OCI-LY7 (cell line): ENCODE measurements around the gene PGRMC2. TPM values are rescaled to one million over a fixed set of nuclear protein-coding genes. Genes with fewer than 3 reads are reported as not detected.

Source experiments
- BruUV-seq: library from RNA; stranded (reverse); fragments of 400-500 nt; replicated peaks from 2 replicates; lab custom pipeline; 2021; lab: Mats Ljungman, UMichigan
- CTCF ChIA-PET: fragments of 300-600 bp; sonication (Branson Sonifier 250); formaldehyde crosslinking; loops from one replicate; lab custom pipeline; 2022; ENCODE audit warnings: antibody characterized with exemption; ENCODE audit not compliant: unreplicated experiment; lab: Charles Lee
- POLR2A ChIA-PET: fragments of 300-600 bp; sonication (Branson Sonifier 250); formaldehyde crosslinking; loops from one replicate; lab custom pipeline; 2022; ENCODE audit warnings: antibody characterized with exemption; lab: Charles Lee
- DNase-seq: peaks from one replicate; pipeline ENCODE4 v3.0.0-alpha.2; 2015; ENCODE audit warnings: low spot score
- H2AFZ ChIP-seq: fragments of 200-600 bp; sonication (generic), shearing (Covaris generic); 2 replicates; pipeline ENCODE4 v1.6.1; 2014; ENCODE audit warnings: mild to moderate bottlenecking, antibody characterized with exemption, low read length, moderate library complexity
- H3K27ac ChIP-seq: fragments of 200-600 bp; sonication (generic); 2 replicates; pipeline ENCODE4 v1.5.1; 2014; ENCODE audit warnings: mixed run types, low read depth, mild to moderate bottlenecking, moderate library complexity, low read length, inconsistent platforms; ENCODE audit not compliant: poor library complexity, severe bottlenecking
- H3K36me3 ChIP-seq: fragments of 200-600 bp; sonication (generic); 2 replicates; pipeline ENCODE4 v1.6.1; 2014; ENCODE audit warnings: mild to moderate bottlenecking, antibody characterized with exemption, low read length, moderate library complexity, mixed read lengths; ENCODE audit not compliant: insufficient read depth
- H3K4me1 ChIP-seq: fragments of 200-600 bp; sonication (generic); 2 replicates; pipeline ENCODE4 v1.5.1; 2014; ENCODE audit warnings: mild to moderate bottlenecking, low read length; ENCODE audit not compliant: insufficient read depth, poor library complexity, severe bottlenecking
- H3K4me2 ChIP-seq: fragments of 200-600 bp; sonication (generic); 2 replicates; pipeline ENCODE4 v1.6.1; 2014; ENCODE audit warnings: mild to moderate bottlenecking, low read length
- H3K4me3 ChIP-seq: fragments of 200-600 bp; sonication (generic); 2 replicates; pipeline ENCODE4 v1.5.1; 2014; ENCODE audit warnings: mild to moderate bottlenecking, low read depth, low read length; ENCODE audit not compliant: poor library complexity, severe bottlenecking
- H3K79me2 ChIP-seq: fragments of 200-600 bp; sonication (generic); 2 replicates; pipeline ENCODE4 v1.6.1; 2016; ENCODE audit warnings: low read depth, mild to moderate bottlenecking, low read length, moderate library complexity, mixed read lengths; ENCODE audit not compliant: insufficient read depth
- H3K9me2 ChIP-seq: fragments of 200-600 bp; sonication (generic); 2 replicates; pipeline ENCODE4 v1.6.1; 2016; ENCODE audit warnings: mild to moderate bottlenecking, low read length, mixed read lengths; ENCODE audit not compliant: insufficient read depth
- H3K9me3 ChIP-seq: fragments of 200-600 bp; sonication (generic); 2 replicates; pipeline ENCODE4 v1.6.1; 2014; ENCODE audit warnings: mild to moderate bottlenecking, mixed run types, low read length, mixed read lengths
- H4K20me1 ChIP-seq: fragments of 200-600 bp; sonication (generic); 2 replicates; pipeline ENCODE4 v1.6.1; 2014; ENCODE audit warnings: mild to moderate bottlenecking, antibody characterized with exemption, low read length, moderate library complexity, mixed read lengths; ENCODE audit not compliant: insufficient read depth
- CTCF ChIP-seq: fragments of 200-600 bp; sonication (generic); conservative IDR thresholded peaks from 2 replicates; pipeline ENCODE4 v1.5.1; 2014; ENCODE audit warnings: mild to moderate bottlenecking, antibody characterized with exemption, low read length, moderate library complexity, mixed read lengths
- EZH2phosphoT487 ChIP-seq: fragments of 200-600 bp; sonication (generic); IDR thresholded peaks from 2 replicates; pipeline ENCODE4 v1.6.1; 2018; ENCODE audit warnings: low read depth, borderline replicate concordance, mild to moderate bottlenecking, mixed run types, antibody characterized with exemption, low read length, moderate library complexity, mixed read lengths
- intact Hi-C: fragments of 100-400 bp; cut with micrococcal nuclease; formaldehyde crosslinking; loops from one replicate; pipeline ENCODE4 v1.10.0; 2022; ENCODE audit not compliant: unreplicated experiment
- total RNA-seq, 2 experiments: library from RNA; depleted of rRNA in 1 of 2; stranded (reverse); fragments of >200 nt in 1 of 2; shearing (Covaris generic) in 1 of 2; gene quantifications; 2 replicates each; pipeline ENCODE4 v1.2.3, GENCODE V29; 2014 to 2022

PGRMC2 gene
- total RNA-seq, 2 experiments from 2014 or later: 10.5 to 45.3 TPM

GRCh38 chr4:128310266-128310697, 22.7 kb upstream of the PGRMC2 start:
- Histone ChIP-seq H3K27ac (no peak overlapping the region), H3K4me1 (no peaks in the 10 kb centered on the region), H3K79me2 (no peaks in the 10 kb centered on the region), H2AFZ (no peak overlapping the region), H4K20me1 (no peaks in the 10 kb centered on the region), H3K36me3 (no peaks in the 10 kb centered on the region), H3K4me2 (no peak overlapping the region), H3K9me3 (no peaks in the 10 kb centered on the region), H3K4me3 (no peak overlapping the region), H3K9me2 (no peaks in the 10 kb centered on the region)
- ChIA-PET CTCF (no interaction called here), POLR2A (no interaction called here)
- no peak for DNase-seq
- intact Hi-C loops: no loop called here
- TF ChIP-seq EZH2phosphoT487 (no peak), CTCF (no peak)
- no TSS peak for BruUV-seq

DNA sequence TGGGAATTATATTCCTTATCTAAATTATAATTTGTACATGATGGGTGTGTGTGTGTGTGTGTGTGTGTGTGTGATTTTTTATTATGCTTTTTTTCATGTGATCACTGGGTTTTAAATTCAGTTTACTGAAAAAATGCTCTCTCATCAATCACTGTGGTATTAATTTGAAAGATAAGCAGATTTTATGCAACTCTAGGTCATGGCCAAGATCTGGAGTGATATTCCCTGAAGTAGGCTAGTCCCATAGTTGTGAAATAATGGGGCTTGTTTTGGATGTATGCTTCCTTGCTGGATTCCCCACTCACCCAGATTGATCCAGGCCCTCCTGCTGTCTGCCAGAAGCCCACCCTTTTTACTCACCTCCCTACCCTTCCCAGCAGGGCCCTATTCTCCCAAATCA, 22.0 kb upstream of the PGRMC2 start:
- no peak overlapping the region for H3K27ac ChIP-seq
- H3K36me3 ChIP-seq: no peaks in the 10 kb centered on the region
- no peak overlapping the region for H2AFZ ChIP-seq
- no peaks in the 10 kb centered on the region for H3K79me2 ChIP-seq
- intact Hi-C loops: no loop called here
- POLR2A ChIA-PET: no interaction called here
- no peak overlapping the region for H3K4me2 ChIP-seq
- no peaks in the 10 kb centered on the region for H3K4me1 ChIP-seq
- H4K20me1 ChIP-seq: no peaks in the 10 kb centered on the region
- DNase-seq: no peak
- no peak overlapping the region for H3K4me3 ChIP-seq
- no peaks in the 10 kb centered on the region for H3K9me3 ChIP-seq
- no TSS peak for BruUV-seq
- no peaks in the 10 kb centered on the region for H3K9me2 ChIP-seq
- CTCF ChIA-PET: no interaction called here
- TF ChIP-seq EZH2phosphoT487 (no peak), CTCF (no peak)

DNA sequence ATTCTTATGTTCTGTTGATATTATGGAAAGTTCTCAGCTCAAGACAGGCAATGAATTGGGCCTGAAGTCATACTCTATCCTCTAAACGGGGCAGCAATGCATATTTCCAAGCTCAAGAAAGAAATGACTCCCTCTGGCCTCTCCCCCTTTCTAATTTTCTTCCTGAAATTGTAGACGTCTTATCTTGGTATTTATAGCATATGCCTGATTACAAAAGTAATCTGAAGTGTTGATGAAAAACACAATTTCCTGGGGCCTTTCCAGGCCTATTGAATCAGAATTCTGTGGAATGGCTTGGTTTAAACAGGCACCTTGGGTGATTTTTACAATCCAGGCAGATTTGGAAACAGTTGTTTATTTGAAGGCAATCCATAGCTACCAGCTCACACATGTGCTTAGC, 21.4 kb upstream of the PGRMC2 start:
- ChIA-PET CTCF (no interaction called here), POLR2A (no interaction called here)
- Histone ChIP-seq H2AFZ (no peak overlapping the region), H3K36me3 (no peaks in the 10 kb centered on the region), H4K20me1 (no peaks in the 10 kb centered on the region), H3K9me2 (no peaks in the 10 kb centered on the region), H3K9me3 (no peaks in the 10 kb centered on the region), H3K4me2 (no peak overlapping the region), H3K4me3 (no peak overlapping the region), H3K4me1 (no peaks in the 10 kb centered on the region), H3K79me2 (no peaks in the 10 kb centered on the region), H3K27ac (no peak overlapping the region)
- intact Hi-C loops: no loop called here
- no peak for DNase-seq
- no peak for TF ChIP-seq EZH2phosphoT487
- no peak for TF ChIP-seq CTCF
- BruUV-seq: no TSS peak
